NCI-H748 treated with DMSO at 0.1 percent for 48 hours (cell line): ENCODE results near the gene APMAP.

ENCODE experiments used
- DNase-seq: peaks from one replicate; lab custom pipeline; 2025; lab: John Stamatoyannopoulos, UW

APMAP gene, protein sequence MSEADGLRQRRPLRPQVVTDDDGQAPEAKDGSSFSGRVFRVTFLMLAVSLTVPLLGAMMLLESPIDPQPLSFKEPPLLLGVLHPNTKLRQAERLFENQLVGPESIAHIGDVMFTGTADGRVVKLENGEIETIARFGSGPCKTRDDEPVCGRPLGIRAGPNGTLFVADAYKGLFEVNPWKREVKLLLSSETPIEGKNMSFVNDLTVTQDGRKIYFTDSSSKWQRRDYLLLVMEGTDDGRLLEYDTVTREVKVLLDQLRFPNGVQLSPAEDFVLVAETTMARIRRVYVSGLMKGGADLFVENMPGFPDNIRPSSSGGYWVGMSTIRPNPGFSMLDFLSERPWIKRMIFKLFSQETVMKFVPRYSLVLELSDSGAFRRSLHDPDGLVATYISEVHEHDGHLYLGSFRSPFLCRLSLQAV

GRCh38 chr20:24992487-24993205 is at the start of gene APMAP:
APMAP (minus strand) TSS chr20:24992751; CDS start chr20:24992688, 63 bp downstream.
- DNase-seq, result peak; percentile 93

DNA sequence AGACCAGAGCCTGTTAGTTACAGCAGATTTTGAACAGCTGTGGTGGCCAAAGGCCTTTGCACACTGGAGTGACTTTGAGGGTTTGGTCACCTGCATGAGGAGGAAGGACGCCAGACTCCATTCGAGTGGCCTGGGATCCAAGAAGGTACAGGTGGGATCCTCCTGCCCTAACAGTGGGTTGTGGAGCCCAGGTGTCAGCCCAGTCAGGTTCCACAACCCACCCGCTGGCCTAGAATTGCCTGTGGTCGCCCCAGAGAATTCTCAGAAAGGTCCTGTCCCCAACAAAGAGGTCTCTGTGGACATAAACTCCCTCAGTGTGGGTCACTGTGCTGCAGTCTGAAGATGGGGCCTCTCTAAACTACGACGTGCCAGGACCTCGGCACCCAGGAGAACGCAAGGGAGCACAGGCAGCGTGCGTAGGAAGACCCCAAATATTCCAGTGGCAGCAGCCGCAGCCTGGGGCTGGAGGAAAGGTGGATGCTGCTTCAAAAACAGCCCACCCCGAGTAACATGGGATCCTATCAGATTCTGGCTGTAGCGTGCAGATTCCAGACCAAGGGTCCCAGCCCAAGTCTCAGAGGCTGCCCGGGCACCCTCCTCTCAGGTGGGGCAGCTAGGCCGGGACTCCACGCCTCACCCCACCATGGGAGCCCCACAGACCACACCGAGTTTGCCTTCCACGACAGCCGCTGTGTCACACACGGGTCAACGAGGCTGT is 49.4 kb upstream of the APMAP start:
- no peak for DNase-seq

DNA sequence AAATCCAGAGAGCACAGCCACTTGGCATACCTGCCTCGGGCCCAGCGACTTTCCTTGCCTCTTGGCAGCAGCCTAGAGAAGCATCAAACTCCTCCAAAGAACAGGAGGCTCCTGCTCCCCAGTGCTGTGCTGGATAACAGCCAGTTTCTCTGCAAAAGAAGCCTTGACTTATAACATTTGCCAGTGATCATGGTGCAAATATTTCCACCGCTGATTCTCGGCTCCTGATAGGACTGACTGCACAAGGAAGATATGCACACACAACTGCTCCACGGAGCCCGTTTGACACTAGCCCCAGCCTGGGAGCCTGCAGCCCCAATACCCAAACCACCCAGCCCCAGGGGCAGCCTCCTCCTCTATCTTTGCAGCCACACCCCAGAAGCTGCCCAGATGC is 47.9 kb upstream of the APMAP start:
- no peak for DNase-seq

- DNase-seq, result no peak
Observed at GRCh38 chr20:25039697-25040437, 47.3 kb upstream of the APMAP start.

GRCh38 chr20:25038591-25039015 is 46.1 kb upstream of the APMAP start:
- DNase-seq, result no peak

DNA sequence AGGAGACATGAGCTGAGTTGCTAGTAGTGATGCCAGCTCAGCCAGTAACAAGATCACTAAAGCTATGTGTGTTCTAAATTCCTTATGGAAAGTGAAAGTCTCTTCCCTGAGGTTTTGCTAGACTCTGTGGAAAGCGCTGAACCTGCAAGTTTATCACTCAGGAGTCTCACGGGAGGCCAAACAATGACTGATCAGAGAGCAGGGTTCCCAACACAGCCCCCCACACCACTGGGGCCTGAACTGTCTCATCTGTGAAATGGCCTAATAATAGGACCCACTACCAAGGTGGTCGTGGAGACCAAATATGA is 45.5 kb upstream of the APMAP start:
- DNase-seq, result no peak

DNA sequence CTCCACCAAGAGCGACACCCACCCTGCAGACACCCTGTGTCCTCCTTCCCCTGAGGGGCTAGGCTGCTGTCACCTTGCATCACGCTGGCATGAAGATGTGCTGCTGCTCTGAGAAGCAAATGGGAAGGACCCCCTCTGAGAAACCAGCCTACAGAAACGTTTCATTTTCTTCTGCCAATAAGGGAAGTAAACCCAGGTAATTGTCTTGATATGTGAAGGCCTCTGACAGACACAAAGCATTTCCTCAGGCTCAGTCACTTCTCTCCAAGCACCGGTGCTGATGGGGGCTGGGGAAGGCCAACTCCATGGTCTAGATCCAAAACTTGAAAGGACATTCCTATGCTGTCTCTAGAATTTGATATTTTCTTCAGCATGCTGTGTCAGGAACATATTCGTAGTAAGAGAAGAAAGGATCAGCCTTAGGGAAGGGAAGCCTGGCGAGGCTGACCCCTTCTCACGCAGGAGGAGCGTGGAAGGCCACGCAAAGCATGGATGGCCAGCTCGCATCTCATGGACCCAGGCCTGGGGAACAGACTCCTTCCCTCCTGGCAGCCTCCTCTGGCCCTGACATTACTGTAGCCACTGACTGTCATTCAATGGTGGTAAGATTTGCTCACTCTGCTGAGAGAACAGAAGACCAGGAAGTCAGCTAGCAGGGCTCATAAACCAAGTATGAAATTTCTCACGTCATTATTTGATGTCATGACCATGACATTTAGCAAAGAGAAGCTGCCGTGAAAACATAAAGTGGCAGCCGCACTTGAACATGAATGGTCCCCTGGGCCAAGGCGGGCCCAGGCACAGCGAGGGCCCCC is 44.9 kb upstream of the APMAP start:
- no peak for DNase-seq

DNA sequence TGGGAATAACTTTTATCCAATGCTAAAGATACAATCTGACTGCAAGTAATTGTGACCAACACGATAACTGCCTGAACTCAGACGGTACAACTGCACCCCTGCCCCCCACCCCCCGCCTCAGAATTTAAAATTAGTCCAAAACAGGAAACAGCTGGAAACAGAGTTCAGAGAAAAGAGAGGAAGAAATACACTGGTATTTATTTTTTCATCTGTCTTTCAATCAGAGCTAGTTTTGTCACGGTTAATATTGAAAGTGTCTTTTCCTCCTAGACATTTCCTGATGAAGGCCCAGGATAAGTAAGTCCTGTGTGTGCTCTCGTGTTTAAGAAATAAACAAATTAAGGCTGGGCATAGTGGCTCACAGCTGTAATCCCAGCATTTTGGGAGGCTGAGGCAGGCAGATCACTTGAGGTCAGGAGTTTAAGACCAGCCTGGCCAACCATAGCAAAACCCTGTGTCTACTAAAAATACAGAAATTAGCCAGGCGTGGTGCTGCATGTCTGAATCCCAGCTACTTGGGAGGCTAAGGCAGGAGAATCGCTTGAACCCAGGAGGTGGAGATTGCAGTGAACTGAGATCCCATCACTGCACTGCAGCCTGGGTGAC is 43.9 kb upstream of the APMAP start:
- DNase-seq, result no peak

DNA sequence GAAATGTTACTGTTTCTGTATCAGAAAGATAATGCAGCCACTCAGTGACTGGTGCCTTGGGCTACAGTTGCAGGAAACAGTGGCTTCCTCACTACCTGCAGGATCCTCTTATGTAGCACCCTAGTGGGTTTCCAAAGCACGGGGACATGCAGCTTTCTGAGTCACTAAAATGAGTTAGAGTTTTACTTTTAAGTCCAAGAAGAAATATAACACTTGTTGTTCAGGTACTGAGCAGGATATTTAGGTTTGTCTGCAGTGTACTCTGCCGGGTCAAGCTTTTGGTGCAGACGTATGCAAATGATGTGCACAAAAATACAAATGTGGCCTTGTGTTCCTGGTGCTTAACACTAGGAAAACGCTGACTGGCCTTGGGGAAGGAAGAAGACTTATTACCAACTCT is 43.4 kb upstream of the APMAP start:
- DNase-seq, result no peak

- DNase-seq, result no peak
Observed at GRCh38 chr20:25033924-25034300, 41.4 kb upstream of the APMAP start.

DNA sequence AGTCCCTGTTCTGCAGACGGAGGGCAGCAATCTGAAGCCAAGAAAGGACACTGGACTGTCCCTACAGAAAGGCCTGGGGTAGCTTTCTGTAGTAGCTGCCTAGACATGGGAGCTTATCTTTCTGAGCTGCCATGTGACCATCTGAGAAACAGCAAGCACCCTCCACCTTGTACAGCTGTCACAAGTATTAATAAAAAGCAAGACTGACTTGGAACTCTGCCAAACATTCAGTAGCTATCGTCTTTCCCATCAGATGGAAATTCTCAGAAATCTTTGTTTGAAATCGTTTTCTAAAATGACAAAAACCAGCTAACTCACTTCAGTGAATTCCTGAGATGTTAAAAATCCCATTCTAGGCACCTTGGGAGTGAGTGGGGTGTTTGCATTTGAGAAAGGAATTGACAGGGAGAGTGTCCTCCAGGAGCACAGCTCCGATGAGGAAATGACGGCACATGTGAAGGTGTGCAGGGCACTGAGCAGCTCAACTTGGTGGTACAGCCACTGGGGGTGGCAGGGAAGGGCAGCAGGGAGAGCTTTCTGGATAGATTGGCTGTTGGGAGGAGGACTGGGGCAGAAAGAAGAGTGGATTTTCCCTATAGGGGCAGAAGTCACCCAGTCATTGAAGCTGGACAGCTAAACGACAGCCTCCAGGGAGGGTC is 40.8 kb upstream of the APMAP start:
- no peak for DNase-seq

GRCh38 chr20:25032478-25033264 is 40.1 kb upstream of the APMAP start:
- DNase-seq, result no peak

DNA sequence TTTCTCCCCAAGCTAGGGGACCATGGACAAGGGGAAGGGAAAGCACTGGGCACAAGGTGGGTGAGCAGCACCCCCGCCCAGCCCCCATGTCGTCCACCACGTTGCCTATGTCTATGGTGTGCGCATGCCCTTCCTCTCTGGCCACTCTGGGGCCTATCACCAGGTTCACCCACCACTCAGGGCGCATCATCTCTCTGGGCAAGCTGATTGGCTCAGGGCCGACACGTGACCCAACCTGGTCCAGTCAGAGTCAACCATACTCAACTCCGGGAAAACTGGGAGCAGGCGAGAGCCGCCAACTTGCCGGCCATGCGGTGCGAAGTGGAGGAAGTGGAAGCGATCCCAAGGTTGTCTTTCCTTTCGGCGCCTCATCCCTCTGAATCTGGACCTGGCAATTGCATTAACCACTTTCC is 39.5 kb upstream of the APMAP start:
- no peak for DNase-seq

GRCh38 chr20:25031241-25031640 is 38.7 kb upstream of the APMAP start:
- no peak for DNase-seq

DNA sequence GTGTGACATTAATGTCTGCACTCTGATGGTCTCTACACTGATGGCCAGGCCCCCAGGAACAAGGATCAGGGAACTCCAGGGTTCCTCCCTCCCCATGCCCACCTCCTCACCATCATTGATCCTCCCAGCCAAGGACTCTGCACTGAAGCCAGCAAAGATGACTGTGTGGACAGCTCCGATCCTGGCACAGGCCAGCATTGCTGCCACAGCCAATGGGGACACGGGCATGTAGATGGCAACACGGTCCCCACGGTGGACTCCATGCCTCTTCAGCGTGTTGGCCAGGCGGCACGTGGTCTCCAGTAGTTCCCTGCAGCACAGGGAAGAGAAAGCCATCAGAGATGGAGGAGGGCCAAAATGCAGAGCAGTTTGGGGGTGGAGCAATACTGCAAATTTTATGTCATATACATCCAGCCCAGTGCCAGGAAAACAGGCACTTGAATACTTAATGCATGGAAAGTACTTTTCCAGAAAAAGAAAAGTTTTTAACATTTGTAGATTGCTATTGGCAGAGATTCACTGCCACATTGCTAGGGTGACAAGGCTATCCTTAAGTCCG is 38.2 kb upstream of the APMAP start:
- DNase-seq, result no peak

DNA sequence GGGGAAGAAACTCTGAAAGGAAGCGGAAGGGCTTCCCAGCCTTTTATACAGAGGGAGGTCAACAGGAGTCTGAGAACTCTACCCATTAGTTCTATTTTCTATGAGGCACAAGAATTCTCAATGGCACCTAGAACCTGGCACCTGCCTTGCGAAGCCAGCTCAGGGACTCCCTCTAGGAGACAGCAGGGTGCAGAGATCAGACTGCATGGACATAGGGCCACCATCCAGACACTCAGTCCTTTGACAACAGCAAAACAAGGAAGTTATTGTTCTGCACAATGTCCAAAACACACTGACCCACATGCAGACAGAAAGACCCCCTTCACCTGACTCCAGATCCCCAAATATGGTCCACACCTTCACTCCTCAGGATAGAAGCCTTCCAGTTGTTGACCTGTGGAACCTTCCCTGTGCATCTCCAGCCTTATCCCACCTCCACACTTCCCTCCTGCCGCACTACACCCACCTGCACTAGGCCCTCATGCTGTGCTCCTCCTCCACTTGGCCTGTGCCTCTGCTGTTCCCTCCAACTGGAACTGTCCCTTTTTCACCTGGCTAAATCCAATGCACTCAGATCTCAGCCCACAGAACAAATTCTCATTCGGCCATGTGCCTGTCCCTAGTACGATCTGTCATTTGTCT is 37.6 kb upstream of the APMAP start:
- no peak for DNase-seq

- no peak for DNase-seq
Observed at GRCh38 chr20:25025986-25026605, 33.5 kb upstream of the APMAP start.
